ENCODE measurements around the gene CLDN7. TPM values are rescaled to one million over a fixed set of nuclear protein-coding genes. Genes with fewer than 3 reads are reported as not detected.

CLDN7 gene
- polyA plus RNA-seq (2012; ENCODE audit: insufficient read length, low read depth): 41.4 TPM

DNA sequence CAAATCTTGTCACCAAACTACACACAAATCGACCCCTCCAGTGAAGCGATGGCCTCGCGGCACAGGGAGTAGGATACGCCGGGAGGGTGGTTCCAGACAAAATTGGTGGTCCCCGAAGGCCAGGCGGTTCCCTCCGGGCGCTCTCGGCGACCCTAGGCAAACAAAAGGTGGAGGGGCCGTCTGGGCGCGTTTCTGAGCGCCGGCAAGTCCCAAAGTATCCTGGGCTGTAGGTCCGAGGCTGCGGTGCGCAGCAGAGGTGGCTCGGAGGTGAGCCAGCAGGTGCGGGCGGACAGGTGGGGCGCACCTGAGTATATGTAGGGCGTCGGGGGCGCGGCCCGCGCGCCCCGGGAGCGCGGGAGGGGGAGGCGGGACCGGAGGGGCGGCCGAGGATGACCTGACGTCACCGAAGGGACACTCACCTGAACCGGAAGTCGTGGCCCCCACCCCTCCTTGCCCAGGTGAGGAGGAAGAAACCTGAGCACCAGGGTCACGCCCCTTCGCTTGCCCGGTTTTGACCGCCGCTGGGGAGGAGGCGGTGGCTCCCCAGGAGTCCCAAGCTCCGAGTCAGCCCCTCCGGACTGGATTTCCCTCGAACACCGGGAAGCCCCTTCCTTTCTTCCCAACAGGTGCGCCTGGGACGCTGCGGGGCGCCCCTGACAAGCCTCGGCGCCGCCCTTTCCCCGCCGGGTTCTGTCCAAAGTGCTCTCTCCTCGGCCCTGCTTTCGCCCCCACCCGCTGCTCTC is at the start of gene CLDN7:
TSS of gene CLDN7 (minus strand) at position 287 of the 743 bp plus-strand sequence. CDS start 435 bp downstream, outside the sequence.
- TF ChIP-seq SIN3A (IDR thresholded peaks at IDR 0.05; ENCODE audit: borderline replicate concordance, insufficient read depth, low read length) (no peak), FOXP2 (optimal IDR thresholded peaks at IDR 0.05; ENCODE audit: borderline replicate concordance, extremely low read depth, extremely low read length, insufficient read depth) (no peak), TAF1 (IDR thresholded peaks at IDR 0.05; ENCODE audit: borderline replicate concordance, insufficient read depth, low read length) (no peak), POLR2AphosphoS5 (IDR thresholded peaks at IDR 0.05; ENCODE audit: low read depth, low read length) (no peak), REST (IDR thresholded peaks at IDR 0.05; ENCODE audit: insufficient read depth in 1 of 2, low read depth in 2 of 2, low read length in 2 of 2) (no peak)

DNA sequence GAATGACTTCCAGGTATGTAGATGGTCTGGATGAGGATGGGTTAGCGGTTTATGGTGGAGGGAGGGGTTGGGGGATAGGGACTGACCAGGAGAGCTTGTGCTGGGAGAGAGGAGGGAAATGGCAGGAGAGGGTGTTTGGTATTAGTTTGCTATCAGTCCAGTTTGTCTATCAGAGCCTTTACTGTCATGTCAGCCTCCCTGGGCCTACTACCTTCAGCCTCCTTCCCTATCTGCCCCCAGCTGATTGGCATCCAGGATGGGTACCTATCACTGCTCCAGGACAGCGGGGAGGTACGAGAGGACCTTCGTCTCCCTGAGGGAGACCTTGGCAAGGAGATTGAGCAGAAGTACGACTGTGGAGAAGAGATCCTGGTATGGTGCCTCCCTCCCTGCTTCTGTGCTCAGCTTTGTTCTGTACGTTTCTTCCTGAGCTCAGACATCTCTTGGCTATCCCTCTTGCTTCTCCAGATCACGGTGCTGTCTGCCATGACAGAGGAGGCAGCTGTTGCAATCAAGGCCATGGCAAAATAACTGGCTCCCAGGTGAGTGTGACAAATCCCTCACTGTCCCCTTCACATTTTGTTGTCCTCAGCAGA is 48.9 kb upstream of the CLDN7 start:
- TF ChIP-seq FOXP2 (optimal IDR thresholded peaks at IDR 0.05; ENCODE audit: borderline replicate concordance, extremely low read depth, extremely low read length, insufficient read depth) (no peak), TAF1 (IDR thresholded peaks at IDR 0.05; ENCODE audit: borderline replicate concordance, insufficient read depth, low read length) (no peak), SIN3A (IDR thresholded peaks at IDR 0.05; ENCODE audit: borderline replicate concordance, insufficient read depth, low read length) (no peak), POLR2AphosphoS5 (IDR thresholded peaks at IDR 0.05; ENCODE audit: low read depth, low read length) (no peak; the same call in 1 of the 2 replicates), REST (IDR thresholded peaks at IDR 0.05; ENCODE audit: insufficient read depth in 1 of 2, low read depth in 2 of 2, low read length in 2 of 2) (no peak)

DNA sequence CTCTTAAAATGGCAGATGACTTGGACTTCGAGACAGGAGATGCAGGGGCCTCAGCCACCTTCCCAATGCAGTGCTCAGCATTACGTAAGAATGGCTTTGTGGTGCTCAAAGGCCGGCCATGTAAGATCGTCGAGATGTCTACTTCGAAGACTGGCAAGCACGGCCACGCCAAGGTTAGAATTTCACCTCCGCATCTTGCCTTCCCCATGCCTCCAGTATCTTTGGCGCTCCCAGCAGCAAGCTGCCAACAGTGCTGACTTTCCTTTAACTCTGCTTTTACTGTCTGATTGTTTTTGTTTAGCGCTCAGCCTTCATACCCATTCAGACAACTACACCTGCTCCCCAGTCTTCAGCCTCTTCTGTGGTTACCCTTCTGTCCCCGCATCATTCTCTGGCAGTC is 47.4 kb upstream of the CLDN7 start:
- TF ChIP-seq REST (IDR thresholded peaks at IDR 0.05; ENCODE audit: insufficient read depth in 1 of 2, low read depth in 2 of 2, low read length in 2 of 2): no peak
- TF ChIP-seq POLR2AphosphoS5 (IDR thresholded peaks at IDR 0.05; ENCODE audit: low read depth, low read length): peak; percentile 56

GRCh38 chr17:7308625-7309433 is 46.6 kb upstream of the CLDN7 start:
- peak; percentile 31 to 45; a peak in 2 of 4 replicates for TF ChIP-seq REST (IDR thresholded peaks at IDR 0.05; ENCODE audit: insufficient read depth in 1 of 2, low read depth in 2 of 2, low read length in 2 of 2)
- no peak for TF ChIP-seq FOXP2 (optimal IDR thresholded peaks at IDR 0.05; ENCODE audit: borderline replicate concordance, extremely low read depth, extremely low read length, insufficient read depth)
- peak; percentile 84; the same call in 1 of the 2 replicates for TF ChIP-seq SIN3A (IDR thresholded peaks at IDR 0.05; ENCODE audit: borderline replicate concordance, insufficient read depth, low read length)
- TF ChIP-seq TAF1 (IDR thresholded peaks at IDR 0.05; ENCODE audit: borderline replicate concordance, insufficient read depth, low read length): peak; percentile 84; the same call in 1 of the 2 replicates
- peak; percentile 82 for TF ChIP-seq POLR2AphosphoS5 (IDR thresholded peaks at IDR 0.05; ENCODE audit: low read depth, low read length)

All from PFSK-1 (cell line).